Thyroid gland (tissue), 4 donors: ENCODE measurements around the gene TMPRSS6. TPM values are rescaled to one million over a fixed set of nuclear protein-coding genes. Genes with fewer than 3 reads are reported as not detected.

Experiments used
- DNase-seq, 2 donors: peaks; one replicate each; pipeline ENCODE4 v3.0.0-alpha.2; 2019
- H3K27ac ChIP-seq, 3 donors: fragments of 200-600 bp; sonication (generic); 1 replicate in 2 of 3; 2 replicates in 1 of 3; pipeline ENCODE4 v1.5.1; 2016 to 2019; ENCODE audit warnings: mild to moderate bottlenecking in 1 of 3, moderate library complexity in 1 of 3
- H3K27me3 ChIP-seq: fragments of 200-600 bp; sonication (generic); one replicate; pipeline ENCODE4 v1.5.1; 2019
- H3K36me3 ChIP-seq, 2 donors: fragments of 200-600 bp; sonication (generic); one replicate each; pipeline ENCODE4 v1.5.1; 2016 to 2019
- H3K4me1 ChIP-seq, 2 donors: fragments of 200-600 bp; sonication (generic); one replicate each; pipeline ENCODE4 v1.5.1; 2017 to 2019
- H3K4me3 ChIP-seq, 3 donors: fragments of 200-600 bp; sonication (generic); replicated peaks in 1 of 3; 1 replicate in 2 of 3; 2 replicates in 1 of 3; pipeline ENCODE4 v1.5.1; 2016; ENCODE audit warnings: mild to moderate bottlenecking in 1 of 3
- H3K9me3 ChIP-seq: fragments of 200-600 bp; sonication (generic); one replicate; pipeline ENCODE4 v1.5.1; 2017
- POLR2A ChIP-seq, 2 donors: fragments of 450-650 bp; IDR thresholded peaks; one replicate each; pipeline ENCODE4 v1.6.1; 2017; ENCODE audit warnings: antibody characterized with exemption in 2 of 2, mild to moderate bottlenecking in 2 of 2, moderate library complexity in 1 of 2
- WGBS, 2 donors: methylation state at CpG; one replicate each; pipeline ENCODE4 v1.1.5; 2017; 5-methylcytosine and 5-hydroxymethylcytosine counted together
- intact Hi-C: fragments of 100-400 bp; cut with DNase I; formaldehyde crosslinking; loops from one replicate; pipeline ENCODE4 v1.15.1; 2023
- total RNA-seq, 4 donors: library from RNA; depleted of rRNA; stranded (reverse); fragments of >200 nt; gene quantifications; one replicate each; pipeline ENCODE4 v1.2.3, GENCODE V29; 2016
- TF ChIP-seq, protein P1 (sequence below), 6 experiments: fragments of 200-600 bp in 3 of 6; fragments of 450-650 bp in 3 of 6; sonication (generic) in 3 of 6; IDR thresholded peaks; one replicate each; pipeline ENCODE4 v1.5.1; 2016 to 2019; ENCODE audit warnings: antibody characterized with exemption in 6 of 6, mild to moderate bottlenecking in 2 of 6, inconsistent platforms in 1 of 6, moderate library complexity in 1 of 6

TMPRSS6 gene
- total RNA-seq, 4 donors from 2014 or later, result 0.50 TPM; not detected in 3

DNA sequence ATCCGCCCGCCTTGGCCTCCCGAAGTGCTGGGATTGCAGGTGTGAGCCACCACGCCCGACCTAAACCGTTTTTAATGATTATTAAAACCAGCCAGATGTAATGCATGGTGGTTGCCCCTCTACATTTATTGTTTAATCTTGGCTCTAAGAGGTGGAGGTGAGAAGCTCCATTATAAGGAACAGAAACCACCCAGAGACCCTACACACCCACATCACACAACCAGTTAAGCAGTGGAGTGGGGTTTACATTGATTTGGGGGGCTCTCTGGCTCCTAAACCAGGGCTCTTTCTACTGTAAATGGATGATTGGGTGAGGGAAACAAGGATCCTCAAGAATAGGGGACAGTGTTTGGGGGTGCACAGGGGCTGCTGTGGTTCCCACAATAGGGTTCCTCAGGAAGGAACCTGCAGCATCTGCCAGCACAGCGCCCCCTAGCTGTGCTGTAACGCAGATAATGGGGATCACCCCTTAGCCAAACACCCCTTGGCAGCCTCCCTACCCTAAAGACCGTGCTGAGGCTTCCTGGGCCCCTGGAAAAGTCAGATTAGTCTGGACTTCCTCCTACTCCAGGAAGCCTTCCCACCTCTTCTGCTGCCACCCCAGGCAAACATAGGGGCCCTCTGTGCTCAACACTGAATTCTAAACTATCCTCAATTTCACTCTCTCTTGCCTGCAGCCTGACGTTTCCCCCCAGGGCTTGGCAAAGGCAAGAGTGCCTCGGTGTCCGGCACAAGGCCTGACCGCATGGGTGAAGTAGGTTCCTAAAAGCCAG lies 87.6 kb downstream of the TMPRSS6 start:
- TF ChIP-seq, protein P1, sequence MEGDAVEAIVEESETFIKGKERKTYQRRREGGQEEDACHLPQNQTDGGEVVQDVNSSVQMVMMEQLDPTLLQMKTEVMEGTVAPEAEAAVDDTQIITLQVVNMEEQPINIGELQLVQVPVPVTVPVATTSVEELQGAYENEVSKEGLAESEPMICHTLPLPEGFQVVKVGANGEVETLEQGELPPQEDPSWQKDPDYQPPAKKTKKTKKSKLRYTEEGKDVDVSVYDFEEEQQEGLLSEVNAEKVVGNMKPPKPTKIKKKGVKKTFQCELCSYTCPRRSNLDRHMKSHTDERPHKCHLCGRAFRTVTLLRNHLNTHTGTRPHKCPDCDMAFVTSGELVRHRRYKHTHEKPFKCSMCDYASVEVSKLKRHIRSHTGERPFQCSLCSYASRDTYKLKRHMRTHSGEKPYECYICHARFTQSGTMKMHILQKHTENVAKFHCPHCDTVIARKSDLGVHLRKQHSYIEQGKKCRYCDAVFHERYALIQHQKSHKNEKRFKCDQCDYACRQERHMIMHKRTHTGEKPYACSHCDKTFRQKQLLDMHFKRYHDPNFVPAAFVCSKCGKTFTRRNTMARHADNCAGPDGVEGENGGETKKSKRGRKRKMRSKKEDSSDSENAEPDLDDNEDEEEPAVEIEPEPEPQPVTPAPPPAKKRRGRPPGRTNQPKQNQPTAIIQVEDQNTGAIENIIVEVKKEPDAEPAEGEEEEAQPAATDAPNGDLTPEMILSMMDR (IDR thresholded peaks at IDR 0.05), result peak; percentile 36 to 74 (median 46)
- TF ChIP-seq POLR2A (IDR thresholded peaks at IDR 0.05), result no peak
- whole genome bisulfite sequencing, 2 donors, result 77 to 78% methylated on average over 12 to 13 of the region's 13 CpGs
- H3K4me3 ChIP-seq, result no peak overlapping the region
- peak in 1 of 2 donors; percentile 32 for DNase-seq
- intact Hi-C loops, result no loop called here
- no peak overlapping the region for H3K27ac ChIP-seq
- H3K36me3 ChIP-seq, result peaks cover 0 to 14% of the 10 kb centered on the region in 2 donors
- H3K27me3 ChIP-seq, result no peaks in the 10 kb centered on the region
- H3K4me1 ChIP-seq, result peaks cover 8 to 64% of the 10 kb centered on the region in 2 donors
- H3K9me3 ChIP-seq, result no peaks in the 10 kb centered on the region

DNA sequence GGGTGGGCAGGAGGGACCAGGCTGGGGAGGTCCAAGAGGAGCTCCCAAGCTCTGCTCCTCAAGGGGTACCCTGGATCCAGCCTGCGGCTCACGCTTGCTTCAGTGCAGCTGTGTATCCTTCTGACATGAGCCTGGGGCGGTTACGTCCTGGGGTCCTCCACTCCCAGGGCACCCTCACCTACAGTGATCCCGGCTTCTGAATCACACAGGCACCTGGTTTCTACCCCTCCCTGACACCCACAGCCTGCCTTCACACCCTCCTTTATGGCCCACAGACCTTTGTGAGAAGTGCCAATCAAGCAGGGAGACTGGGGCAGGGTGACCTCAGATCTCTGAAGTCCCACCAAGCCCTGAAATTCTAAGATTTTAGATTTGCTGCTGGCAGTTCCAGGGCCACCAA lies 88.5 kb downstream of the TMPRSS6 start:
- peaks cover 8 to 57% of the 10 kb centered on the region in 2 donors for H3K4me1 ChIP-seq
- no peak overlapping the region for H3K27ac ChIP-seq
- no peak overlapping the region for H3K4me3 ChIP-seq
- intact Hi-C loops, result no loop called here
- no peak for DNase-seq
- 96 to 100% methylated on average over 5 of the region's 5 CpGs for WGBS, 2 donors
- TF ChIP-seq POLR2A (IDR thresholded peaks at IDR 0.05), result no peak
- TF ChIP-seq, protein P1 (IDR thresholded peaks at IDR 0.05), result no peak
- no peaks in the 10 kb centered on the region for H3K9me3 ChIP-seq
- H3K27me3 ChIP-seq, result no peaks in the 10 kb centered on the region
- H3K36me3 ChIP-seq, result peaks cover 0 to 9% of the 10 kb centered on the region in 2 donors

DNA sequence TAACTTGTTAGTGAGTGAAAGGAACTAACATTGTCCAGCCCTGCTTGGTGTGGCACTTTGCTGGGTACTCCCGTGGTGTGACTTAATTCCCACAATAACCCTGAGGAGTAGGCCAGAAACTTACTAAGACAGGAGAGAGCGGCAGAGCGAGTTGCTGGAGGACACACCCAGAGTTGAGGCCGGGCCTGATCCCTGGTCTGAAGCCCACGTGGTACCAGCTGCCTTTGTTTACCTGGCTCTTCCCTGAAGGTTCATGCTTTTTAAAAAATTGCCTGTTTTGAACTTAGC lies 89.4 kb downstream of the TMPRSS6 start:
- peaks cover 0 to 9% of the 10 kb centered on the region in 2 donors for H3K36me3 ChIP-seq
- peak; percentile 43 to 46 for DNase-seq
- TF ChIP-seq, protein P1 (IDR thresholded peaks at IDR 0.05), result peak in 1 of 6 experiments; percentile 4
- TF ChIP-seq POLR2A (IDR thresholded peaks at IDR 0.05), result no peak
- no peaks in the 10 kb centered on the region for H3K9me3 ChIP-seq
- intact Hi-C loops, result no loop called here
- peaks cover 8 to 48% of the 10 kb centered on the region in 2 donors for H3K4me1 ChIP-seq
- WGBS, 2 donors, result 2 to 3% methylated on average over 5 of the region's 5 CpGs
- H3K27ac ChIP-seq, result peak overlapping the region in 2 of 3 donors; percentile 84 to 88
- no peaks in the 10 kb centered on the region for H3K27me3 ChIP-seq
- H3K4me3 ChIP-seq, result peak overlapping the region; percentile 44 to 65 (median 51)

DNA sequence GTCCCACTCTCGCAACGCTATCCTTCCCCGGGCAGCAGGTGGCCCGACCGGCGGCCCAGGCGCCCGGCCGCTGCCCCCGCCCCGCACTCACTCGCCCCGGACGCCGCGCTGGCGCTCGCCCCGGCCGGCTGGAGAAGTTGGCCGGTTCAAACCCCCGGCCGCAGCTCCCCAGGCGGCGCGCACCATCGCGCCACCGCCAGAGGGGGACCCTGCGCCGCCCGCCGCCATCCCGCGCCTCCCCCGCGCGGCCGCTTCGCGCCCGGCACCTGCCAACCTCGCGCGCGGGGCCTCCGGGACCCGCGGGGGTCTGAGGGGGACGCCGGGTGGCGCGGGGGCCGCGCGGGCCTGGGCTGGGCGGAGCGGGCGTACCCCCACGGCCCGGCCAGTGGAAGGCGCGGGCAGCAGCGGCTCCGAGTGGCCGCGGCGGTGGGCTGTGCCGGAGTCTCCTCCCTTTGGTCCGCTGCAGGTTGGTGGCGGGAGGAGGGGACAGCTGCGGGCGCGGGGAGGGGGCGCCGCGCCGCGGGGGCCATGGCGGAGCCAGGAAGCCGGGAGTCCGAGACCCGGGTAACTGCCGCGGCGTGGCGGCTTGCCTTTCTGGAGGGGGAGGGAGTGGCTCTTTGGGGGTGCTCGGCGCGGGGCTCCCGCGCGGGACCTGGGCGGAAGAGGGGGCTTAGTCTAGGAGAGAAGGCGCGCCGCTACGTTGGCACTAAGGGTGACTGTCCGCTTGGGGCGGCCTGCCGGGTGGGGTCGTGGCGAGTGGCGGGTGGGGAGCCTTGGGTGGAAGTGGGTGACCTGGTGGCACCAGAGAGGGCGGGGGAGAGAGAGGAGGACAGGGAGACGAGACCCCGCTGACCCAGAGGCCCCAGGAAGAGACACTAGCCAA lies 90.0 kb downstream of the TMPRSS6 start, which contains the start of the genes MPST and TST:
TSS of gene MPST (plus strand) at position 434 of the 883 bp plus-strand sequence. CDS start at position 529, 95 bp downstream.
TSS of gene TST (minus strand) at position 139 of the 883 bp plus-strand sequence. CDS start 715 bp downstream, outside the sequence.
- Histone ChIP-seq H3K4me3 (peak within 1 kb of the TSS; percentile 44 to 65 (median 61)), H3K27ac (peak within 1 kb of the TSS; percentile 43 to 88 (median 84)), H3K36me3 (peaks cover 0 to 3% of the 10 kb centered on the region in 2 donors), H3K9me3 (no peaks in the 10 kb centered on the region), H3K4me1 (peaks cover 8 to 44% of the 10 kb centered on the region in 2 donors), H3K27me3 (no peaks in the 10 kb centered on the region)
- intact Hi-C loops, result no loop called here
- WGBS, 2 donors, result 0 to 1% methylated on average over 15 to 16 of the region's 107 CpGs
- peak; percentile 82 to 83 for DNase-seq
- TF ChIP-seq, protein P1 (IDR thresholded peaks at IDR 0.05), result peak in 4 of 6 experiments; percentile 15 to 48 (median 43)
- peak; percentile 59 to 83 for TF ChIP-seq POLR2A (IDR thresholded peaks at IDR 0.05)
